NCI-H345 treated with DMSO at 0.1 percent for 48 hours (cell line): Measurements from ENCODE around the gene CCL20.

ENCODE experiments used
- DNase-seq: peaks from one replicate; lab custom pipeline; 2025; ENCODE audit not compliant: unreplicated experiment; lab: John Stamatoyannopoulos, UW

Gene CCL20

GRCh38 chr2:227802882-227803281, 10.8 kb upstream of the CCL20 start:
- no peak for DNase-seq

GRCh38 chr2:227804975-227805374, 8.7 kb upstream of the CCL20 start:
- no peak for DNase-seq

GRCh38 chr2:227805578-227805977, 8.1 kb upstream of the CCL20 start:
- no peak for DNase-seq

- DNase-seq: no peak
Measured at GRCh38 chr2:227808936-227809335, 4.7 kb upstream of the CCL20 start.

GRCh38 chr2:227812001-227812400, 1.6 kb upstream of the CCL20 start:
- no peak for DNase-seq

- no peak for DNase-seq
Measured at GRCh38 chr2:227813229-227813561, 447 bp upstream of the CCL20 start.

GRCh38 chr2:227815066-227815465, 1.4 kb downstream of the CCL20 start:
- DNase-seq: no peak

GRCh38 chr2:227816507-227817294, 3.1 kb downstream of the CCL20 start:
- no peak for DNase-seq

- no peak for DNase-seq
Measured at GRCh38 chr2:227817336-227817735, 3.7 kb downstream of the CCL20 start.

- no peak for DNase-seq
Measured at GRCh38 chr2:227817850-227818674, 4.4 kb downstream of the CCL20 start.

- no peak for DNase-seq
Measured at GRCh38 chr2:227818675-227819397, 5.2 kb downstream of the CCL20 start.

GRCh38 chr2:227819398-227819697, 5.7 kb downstream of the CCL20 start:
- DNase-seq: no peak

GRCh38 chr2:227821043-227821942, 7.7 kb downstream of the CCL20 start:
- DNase-seq: no peak

- no peak for DNase-seq
Measured at GRCh38 chr2:227822416-227823003, 8.9 kb downstream of the CCL20 start.

GRCh38 chr2:227823922-227824321, 10.3 kb downstream of the CCL20 start:
- no peak for DNase-seq

- no peak for DNase-seq
Measured at GRCh38 chr2:227824711-227825110, 11.1 kb downstream of the CCL20 start.

GRCh38 chr2:227826019-227826521, 12.4 kb downstream of the CCL20 start:
- DNase-seq: no peak

- DNase-seq: no peak
Measured at GRCh38 chr2:227826563-227826962, 12.9 kb downstream of the CCL20 start.

- DNase-seq: no peak
Measured at GRCh38 chr2:227827143-227827542, 13.5 kb downstream of the CCL20 start.

- DNase-seq: no peak
Measured at GRCh38 chr2:227828477-227828912, 14.9 kb downstream of the CCL20 start.
